COLO668 (cell line): ENCODE measurements around the gene BEST2.
A peak's percentile ranks its signal among the peaks of the same experiment; 100 is the strongest.

ENCODE experiments used
- DNase-seq: peaks from one replicate; lab custom pipeline; 2025; ENCODE audit not compliant: unreplicated experiment; lab: John Stamatoyannopoulos, UW

Gene BEST2

GRCh38 chr19:12786141-12786870, 34.7 kb downstream of the BEST2 start:
- no peak for DNase-seq

GRCh38 chr19:12786952-12787351, 35.4 kb downstream of the BEST2 start:
- DNase-seq = no peak

- no peak for DNase-seq
These were observed 35.9 kb downstream of the BEST2 start for GRCh38 chr19:12787458-12787857.

GRCh38 chr19:12788042-12788681, 36.6 kb downstream of the BEST2 start:
- no peak for DNase-seq

GRCh38 chr19:12788682-12789097, 37.1 kb downstream of the BEST2 start:
- DNase-seq = peak; percentile 81

GRCh38 chr19:12789098-12789903, 37.7 kb downstream of the BEST2 start:
- DNase-seq = peak; percentile 82

- peak; percentile 98 for DNase-seq
These were observed 38.5 kb downstream of the BEST2 start for GRCh38 chr19:12789904-12790619.

- no peak for DNase-seq
These were observed 39.2 kb downstream of the BEST2 start for GRCh38 chr19:12790628-12791344.

GRCh38 chr19:12791345-12792050, 39.9 kb downstream of the BEST2 start, which contains the start of gene JUNB:
Gene JUNB, plus strand, starts transcription at chr19:12791486. Its CDS starts 286 bp downstream, at chr19:12791772.
- peak; percentile 96 for DNase-seq

GRCh38 chr19:12792051-12792852, 40.7 kb downstream of the BEST2 start:
- peak; percentile 88 for DNase-seq

- DNase-seq = no peak
These were observed 41.3 kb downstream of the BEST2 start for GRCh38 chr19:12792853-12793289.

- DNase-seq = peak; percentile 96
These were observed 42.0 kb downstream of the BEST2 start for GRCh38 chr19:12793290-12794195.

- DNase-seq = no peak
These were observed 42.8 kb downstream of the BEST2 start for GRCh38 chr19:12794196-12794941.

GRCh38 chr19:12794971-12795381, 43.4 kb downstream of the BEST2 start:
- DNase-seq = no peak

- peak; percentile 75 for DNase-seq
These were observed 44.8 kb downstream of the BEST2 start for GRCh38 chr19:12796146-12797071.

- DNase-seq = no peak
These were observed 45.6 kb downstream of the BEST2 start for GRCh38 chr19:12797141-12797587.
